Mesothelial cell of epicardium (in vitro differentiated cells): ENCODE measurements around the gene LPAR1. TPM values are rescaled to one million over a fixed set of nuclear protein-coding genes. Genes with fewer than 3 reads are reported as not detected.

Source experiments
- DNase-seq, 2 experiments: peaks; one replicate each; pipeline ENCODE4 v3.0.0; 2021; ENCODE audit warnings: low spot score in 2 of 2; ENCODE audit not compliant: unreplicated experiment in 2 of 2
- H3K27ac Mint-ChIP-seq: 2 replicates; pipeline ENCODE4 v1.8.0; 2021; ENCODE audit warnings: mixed read lengths
- H3K27me3 Mint-ChIP-seq: 2 replicates; pipeline ENCODE4 v1.8.0; 2021; ENCODE audit warnings: low read depth, mixed read lengths
- H3K36me3 Mint-ChIP-seq: 2 replicates; pipeline ENCODE4 v1.8.0; 2021; ENCODE audit warnings: mixed read lengths
- H3K4me1 Mint-ChIP-seq: 2 replicates; pipeline ENCODE4 v1.8.0; 2021; ENCODE audit warnings: mixed read lengths
- H3K4me3 Mint-ChIP-seq: 2 replicates; pipeline ENCODE4 v1.8.0; 2021; ENCODE audit warnings: mild to moderate bottlenecking, moderate library complexity, mixed read lengths
- H3K9me3 Mint-ChIP-seq: 2 replicates; pipeline ENCODE4 v1.8.0; 2021; ENCODE audit warnings: mixed read lengths
- CTCF ChIP-seq: fragments of 200-600 bp; sonication (generic); IDR thresholded peaks from one replicate; pipeline ENCODE4 v1.5.0; 2021; ENCODE audit warnings: antibody characterized with exemption; ENCODE audit not compliant: unreplicated experiment
- total RNA-seq: library from RNA; stranded (reverse); gene quantifications from 3 replicates; pipeline ENCODE4 v1.2.1, GENCODE V29; 2021

LPAR1 gene
- total RNA-seq, 1 donor from 2014 or later: 40.3 TPM

DNA sequence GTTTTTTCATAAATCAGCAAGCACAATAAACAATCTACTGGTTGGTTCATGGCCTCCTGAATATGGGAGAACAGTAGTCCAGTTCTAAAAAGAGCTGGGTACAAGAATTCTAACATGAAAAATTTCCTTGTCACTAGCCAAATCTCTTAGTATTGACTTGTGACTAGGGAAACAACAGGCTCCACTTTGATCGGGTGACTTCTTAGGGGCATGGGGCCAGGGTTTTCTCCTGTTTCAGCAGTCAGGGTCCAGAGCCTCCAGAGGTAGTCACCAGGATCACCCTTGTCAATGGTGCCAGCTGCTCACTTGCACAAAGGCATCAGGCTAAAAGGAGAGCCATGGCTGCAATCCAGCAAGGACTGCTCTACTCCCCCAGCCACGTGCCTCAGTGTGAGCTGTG lies 38.1 kb downstream of the LPAR1 start:
- Mint-ChIP-seq H3K36me3 (peaks cover 11% of the 10 kb centered on the region), H3K27me3 (no peaks in the 10 kb centered on the region), H3K9me3 (peaks cover 8% of the 10 kb centered on the region), H3K27ac (no peak overlapping the region), H3K4me1 (peaks cover 15% of the 10 kb centered on the region), H3K4me3 (no peak overlapping the region)
- DNase-seq: no peak
- TF ChIP-seq CTCF: no peak

- no peak overlapping the region for H3K27ac Mint-ChIP-seq
- no peaks in the 10 kb centered on the region for H3K27me3 Mint-ChIP-seq
- peaks cover 6% of the 10 kb centered on the region for H3K36me3 Mint-ChIP-seq
- DNase-seq: no peak
- TF ChIP-seq CTCF: no peak
- peaks cover 5% of the 10 kb centered on the region for H3K9me3 Mint-ChIP-seq
- H3K4me1 Mint-ChIP-seq: peaks cover 23% of the 10 kb centered on the region
- no peak overlapping the region for H3K4me3 Mint-ChIP-seq
Measured at GRCh38 chr9:110999379-110999778, 38.9 kb downstream of the LPAR1 start.

- H3K4me3 Mint-ChIP-seq: no peak overlapping the region
- no peaks in the 10 kb centered on the region for H3K27me3 Mint-ChIP-seq
- H3K9me3 Mint-ChIP-seq: peaks cover 4% of the 10 kb centered on the region
- no peak for DNase-seq
- TF ChIP-seq CTCF: no peak
- peaks cover 30% of the 10 kb centered on the region for H3K4me1 Mint-ChIP-seq
- H3K27ac Mint-ChIP-seq: no peak overlapping the region
- H3K36me3 Mint-ChIP-seq: no peaks in the 10 kb centered on the region
Measured at GRCh38 chr9:110997847-110998246, 40.4 kb downstream of the LPAR1 start.

DNA sequence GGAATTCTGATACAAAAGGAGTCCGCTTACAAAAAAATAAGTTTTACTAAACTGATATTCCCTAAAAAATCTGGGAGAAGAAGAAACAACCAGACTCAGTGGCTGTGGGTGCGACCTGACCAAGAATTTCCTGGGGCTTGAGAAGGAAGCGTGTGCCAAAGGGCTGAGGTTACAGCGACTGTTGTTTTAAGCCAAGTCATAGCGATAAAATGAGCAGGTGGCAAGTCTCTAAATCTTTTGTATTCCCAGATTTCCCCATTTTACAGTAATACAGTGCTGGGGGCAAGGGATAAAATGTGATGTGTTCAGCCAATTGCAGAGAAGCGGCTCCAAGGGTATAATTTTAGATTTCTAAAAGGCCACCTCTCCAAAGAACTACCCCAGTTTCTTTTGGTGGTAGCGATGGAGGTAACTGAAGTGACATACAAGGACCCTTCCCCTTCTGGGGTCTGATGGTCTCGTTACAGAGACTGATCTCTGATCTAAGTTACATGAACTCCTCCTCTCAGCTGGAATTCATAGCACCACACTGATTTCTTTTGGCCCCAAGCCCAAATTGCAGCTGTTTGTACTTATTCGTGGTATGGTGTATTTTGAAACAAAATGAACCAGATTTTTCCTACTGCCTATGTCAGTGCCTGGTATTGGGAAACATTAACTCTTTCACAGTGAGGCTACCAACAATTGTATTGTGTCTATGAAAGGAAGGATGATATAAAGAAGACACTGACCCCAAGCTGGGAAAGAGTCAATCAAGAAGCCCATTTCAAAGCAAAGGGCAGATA lies 41.6 kb downstream of the LPAR1 start:
- H3K27me3 Mint-ChIP-seq: no peaks in the 10 kb centered on the region
- no peak for DNase-seq
- no peaks in the 10 kb centered on the region for H3K36me3 Mint-ChIP-seq
- H3K4me3 Mint-ChIP-seq: no peak overlapping the region
- peaks cover 36% of the 10 kb centered on the region for H3K4me1 Mint-ChIP-seq
- TF ChIP-seq CTCF: no peak
- H3K27ac Mint-ChIP-seq: no peak overlapping the region
- H3K9me3 Mint-ChIP-seq: peaks cover 4% of the 10 kb centered on the region

DNA sequence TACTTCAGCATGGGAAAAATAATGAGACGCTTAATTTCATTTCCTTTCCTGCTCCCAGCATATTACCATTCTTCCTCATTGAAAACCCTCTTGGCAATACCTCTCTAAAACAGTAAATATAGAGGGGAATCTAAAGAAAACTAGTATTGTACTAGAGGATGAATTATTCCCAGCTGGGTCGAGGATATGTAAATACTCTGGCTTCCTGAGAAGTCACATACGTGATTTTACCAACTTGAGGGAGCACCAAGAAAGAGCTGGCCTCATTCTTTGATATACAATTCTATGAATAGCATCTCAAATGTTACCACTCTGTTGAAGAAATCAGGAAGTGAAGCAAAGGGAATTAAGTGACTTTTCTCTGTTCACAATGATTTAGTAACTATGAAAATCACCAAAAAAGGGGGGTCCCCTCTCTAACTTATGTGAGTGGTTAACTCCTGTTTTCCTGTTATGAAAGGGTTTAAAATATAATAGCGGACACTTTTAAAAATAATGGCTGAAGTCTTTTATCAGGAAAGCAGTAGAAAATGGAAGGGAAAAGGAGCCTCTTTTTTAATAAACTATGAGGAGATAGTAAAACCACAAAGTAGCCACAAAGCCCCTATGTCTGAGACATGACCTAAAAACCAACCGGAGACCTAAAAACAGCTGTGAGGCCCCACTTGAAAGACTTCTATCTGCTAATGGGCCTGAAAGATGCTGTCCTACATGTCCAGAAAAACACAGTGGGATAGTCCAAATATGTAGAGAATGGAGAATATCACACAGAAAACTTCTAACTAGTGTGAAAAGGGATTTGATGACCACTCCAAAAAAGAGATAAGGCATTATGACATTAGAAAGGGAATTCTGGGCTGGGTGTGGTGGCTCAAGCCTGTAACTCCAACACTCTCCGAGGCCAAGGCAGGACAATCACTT lies 42.6 kb downstream of the LPAR1 start:
- H3K4me3 Mint-ChIP-seq: no peak overlapping the region
- peak overlapping the region; percentile 64 for H3K27ac Mint-ChIP-seq
- TF ChIP-seq CTCF: no peak
- peaks cover 4% of the 10 kb centered on the region for H3K9me3 Mint-ChIP-seq
- H3K27me3 Mint-ChIP-seq: no peaks in the 10 kb centered on the region
- H3K36me3 Mint-ChIP-seq: no peaks in the 10 kb centered on the region
- H3K4me1 Mint-ChIP-seq: peaks cover 33% of the 10 kb centered on the region
- no peak for DNase-seq
